GM12875 (cell line): ENCODE measurements around the gene SH2D4B.

Source experiments
- H3K4me3 ChIP-seq: one replicate; pipeline ENCODE4 v1.5.1; 2011; ENCODE audit warnings: low read depth, low read length, control low read depth
- TF ChIP-seq, protein P1 (sequence below): IDR thresholded peaks from 2 replicates; pipeline ENCODE4 v1.5.1; 2011; ENCODE audit warnings: low read depth, mild to moderate bottlenecking, control low read depth, inconsistent platforms, low read length, moderate library complexity, borderline replicate concordance; ENCODE audit not compliant: insufficient read depth

The SH2D4B gene

GRCh38 chr10:80515941-80516340 lies 21.8 kb upstream of the SH2D4B start:
- TF ChIP-seq, protein P1, sequence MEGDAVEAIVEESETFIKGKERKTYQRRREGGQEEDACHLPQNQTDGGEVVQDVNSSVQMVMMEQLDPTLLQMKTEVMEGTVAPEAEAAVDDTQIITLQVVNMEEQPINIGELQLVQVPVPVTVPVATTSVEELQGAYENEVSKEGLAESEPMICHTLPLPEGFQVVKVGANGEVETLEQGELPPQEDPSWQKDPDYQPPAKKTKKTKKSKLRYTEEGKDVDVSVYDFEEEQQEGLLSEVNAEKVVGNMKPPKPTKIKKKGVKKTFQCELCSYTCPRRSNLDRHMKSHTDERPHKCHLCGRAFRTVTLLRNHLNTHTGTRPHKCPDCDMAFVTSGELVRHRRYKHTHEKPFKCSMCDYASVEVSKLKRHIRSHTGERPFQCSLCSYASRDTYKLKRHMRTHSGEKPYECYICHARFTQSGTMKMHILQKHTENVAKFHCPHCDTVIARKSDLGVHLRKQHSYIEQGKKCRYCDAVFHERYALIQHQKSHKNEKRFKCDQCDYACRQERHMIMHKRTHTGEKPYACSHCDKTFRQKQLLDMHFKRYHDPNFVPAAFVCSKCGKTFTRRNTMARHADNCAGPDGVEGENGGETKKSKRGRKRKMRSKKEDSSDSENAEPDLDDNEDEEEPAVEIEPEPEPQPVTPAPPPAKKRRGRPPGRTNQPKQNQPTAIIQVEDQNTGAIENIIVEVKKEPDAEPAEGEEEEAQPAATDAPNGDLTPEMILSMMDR, result no peak
- no peak overlapping the region for H3K4me3 ChIP-seq

GRCh38 chr10:80516506-80517075 lies 21.1 kb upstream of the SH2D4B start:
- TF ChIP-seq, protein P1, result no peak
- H3K4me3 ChIP-seq, result no peak overlapping the region

DNA sequence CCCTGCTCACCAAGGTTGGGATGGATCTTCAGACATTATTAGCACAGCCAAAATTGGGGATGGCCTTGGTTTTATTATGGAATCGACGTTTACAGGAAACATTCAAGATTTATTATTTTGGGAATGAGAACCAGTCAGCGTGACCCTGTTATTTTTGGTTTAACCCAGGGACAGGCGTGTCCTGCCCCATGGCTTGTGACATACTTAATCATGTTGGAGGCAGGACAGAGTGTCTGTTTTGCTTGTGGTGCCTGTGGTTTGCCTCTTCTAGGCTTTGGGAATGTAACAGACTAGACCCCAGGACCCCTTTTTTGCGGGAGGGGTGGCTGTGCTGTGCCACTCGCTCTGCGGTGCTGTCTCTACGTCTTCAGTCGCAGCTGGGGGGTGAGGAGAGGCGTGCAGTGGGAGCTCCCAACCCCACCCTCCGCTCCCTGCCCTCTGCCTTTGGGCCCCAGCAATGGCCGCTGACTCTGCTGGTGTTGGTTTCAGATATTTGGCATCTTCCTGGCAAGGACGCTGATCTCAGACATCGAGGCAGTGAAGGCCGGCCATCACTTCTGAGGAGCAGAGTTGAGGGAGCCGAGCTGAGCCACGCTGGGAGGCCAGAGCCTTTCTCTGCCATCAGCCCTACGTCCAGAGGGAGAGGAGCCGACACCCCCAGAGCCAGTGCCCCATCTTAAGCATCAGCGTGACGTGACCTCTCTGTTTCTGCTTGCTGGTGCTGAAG lies 20.1 kb upstream of the SH2D4B start:
- H3K4me3 ChIP-seq, result no peak overlapping the region
- TF ChIP-seq, protein P1, result no peak

DNA sequence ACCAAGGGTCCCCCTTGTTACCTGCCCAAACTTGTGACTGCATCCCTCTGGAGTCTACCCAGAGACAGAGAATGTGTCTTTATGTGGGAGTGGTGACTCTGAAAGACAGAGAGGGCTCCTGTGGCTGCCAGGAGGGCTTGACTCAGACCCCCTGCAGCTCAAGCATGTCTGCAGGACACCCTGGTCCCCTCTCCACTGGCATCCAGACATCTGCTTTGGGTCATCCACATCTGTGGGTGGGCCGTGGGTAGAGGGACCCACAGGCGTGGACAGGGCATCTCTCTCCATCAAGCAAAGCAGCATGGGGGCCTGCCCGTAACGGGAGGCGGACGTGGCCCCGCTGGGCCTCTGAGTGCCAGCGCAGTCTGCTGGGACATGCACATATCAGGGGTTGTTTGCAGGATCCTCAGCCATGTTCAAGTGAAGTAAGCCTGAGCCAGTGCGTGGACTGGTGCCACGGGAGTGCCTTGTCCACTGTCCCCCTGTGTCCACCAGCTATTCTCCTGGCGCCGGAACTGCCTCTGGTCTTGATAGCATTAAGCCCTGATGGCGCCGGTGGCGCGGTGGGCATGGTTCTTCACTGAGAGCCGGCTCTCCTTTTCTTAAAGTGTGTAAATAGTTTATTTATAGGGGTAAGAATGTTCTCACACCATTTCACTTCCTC lies 19.4 kb upstream of the SH2D4B start:
- no peak overlapping the region for H3K4me3 ChIP-seq
- TF ChIP-seq, protein P1, result no peak

DNA sequence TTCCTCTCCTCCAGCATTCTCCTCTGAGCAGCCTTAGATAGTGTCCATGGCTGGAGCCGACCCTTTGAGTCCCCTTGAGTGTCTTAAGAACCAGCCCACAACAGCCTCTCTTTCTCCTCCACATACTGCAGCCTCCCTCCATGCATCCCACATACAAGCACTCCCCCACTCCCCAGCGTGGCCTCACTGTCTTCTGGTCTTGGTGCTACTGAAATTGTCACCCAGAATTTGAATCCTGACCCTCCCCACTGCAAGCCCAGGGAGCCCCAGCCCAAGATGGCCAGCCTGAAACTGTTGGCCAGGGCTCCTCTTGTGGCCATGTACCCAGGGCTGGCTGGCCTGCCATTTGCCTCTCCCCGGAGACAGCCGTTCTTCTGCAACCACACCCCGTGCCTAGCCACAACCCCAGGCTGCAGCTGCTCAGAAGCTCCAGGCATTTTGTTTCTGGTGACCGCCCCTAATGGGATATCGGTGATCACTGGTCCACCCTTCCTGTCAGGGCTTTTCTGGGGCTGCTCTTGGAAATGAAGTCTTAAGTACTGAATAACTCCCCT lies 18.8 kb upstream of the SH2D4B start:
- H3K4me3 ChIP-seq, result no peak overlapping the region
- TF ChIP-seq, protein P1, result no peak

DNA sequence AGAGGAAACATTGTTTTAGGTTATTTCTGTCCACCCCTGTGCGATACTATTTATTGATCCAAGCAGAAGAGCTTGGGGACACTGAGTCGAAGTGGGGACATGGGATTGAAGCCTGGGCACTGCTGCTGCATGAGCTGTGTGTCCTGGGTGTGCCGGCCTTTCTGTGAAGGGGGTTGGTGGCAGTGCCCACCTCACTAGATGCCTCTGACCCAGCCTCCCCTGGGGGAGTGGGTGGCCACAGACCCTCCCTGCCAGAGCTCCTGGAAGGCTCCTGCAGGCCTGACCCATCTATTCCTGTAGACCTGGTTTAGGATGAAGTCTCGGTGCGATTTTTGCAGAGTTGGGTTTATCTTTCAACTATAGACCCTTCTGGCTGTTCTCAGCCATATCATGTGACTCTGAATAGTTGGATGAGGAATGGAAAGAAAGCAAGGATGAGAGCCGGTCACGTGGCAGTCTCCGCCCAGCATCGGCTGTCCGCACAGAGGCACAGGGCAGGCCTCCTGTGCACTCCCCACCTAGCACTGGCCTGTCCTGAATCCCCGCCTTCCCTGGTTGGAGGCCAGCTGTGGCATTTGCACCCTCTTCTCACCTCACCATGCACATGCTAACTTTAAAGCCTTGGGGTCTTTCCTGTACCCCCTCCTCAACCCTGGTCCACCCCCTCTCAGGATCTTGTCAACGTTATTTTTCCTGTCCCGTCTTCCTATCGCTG lies 17.6 kb upstream of the SH2D4B start:
- H3K4me3 ChIP-seq, result no peak overlapping the region
- TF ChIP-seq, protein P1, result no peak
